CD4-positive, CD25-positive, alpha-beta regulatory T cell (primary cell): ENCODE measurements around the gene FGR. TPM values are rescaled to one million over a fixed set of nuclear protein-coding genes. Genes with fewer than 3 reads are reported as not detected.
"Not testable (repeated sequence)": the region's sequence is repeated elsewhere in the genome, so short reads cannot be mapped to it uniquely, and the experiment has no call there.

Source experiments
- ATAC-seq, 2 donors: fragments of 150-1000 bp; cut with Tn5 transposase; one replicate each; pipeline ENCODE4 v1.10.0; 2021; ENCODE audit warnings: low read depth in 2 of 2, moderate number of reproducible peaks in 2 of 2, moderate library complexity in 1 of 2
- DNase-seq, 3 donors: peaks; one replicate each; pipeline versions ENCODE4 v3.0.0 to v3.0.0-alpha.2; 2012 to 2022; ENCODE audit warnings: mixed read lengths in 1 of 3
- H3K27ac ChIP-seq: one replicate; pipeline ENCODE4 v1.7.0; 2013; ENCODE audit warnings: mild to moderate bottlenecking, low read length; ENCODE audit not compliant: insufficient read depth, poor library complexity, severe bottlenecking
- H3K27me3 ChIP-seq: one replicate; pipeline ENCODE4 v1.7.0; 2013; ENCODE audit warnings: low read length; ENCODE audit not compliant: control insufficient read depth, insufficient read depth
- H3K36me3 ChIP-seq: one replicate; pipeline ENCODE4 v1.7.0; 2013; ENCODE audit warnings: mild to moderate bottlenecking, low read length, moderate library complexity; ENCODE audit not compliant: control insufficient read depth, insufficient read depth
- H3K4me1 ChIP-seq: 2 replicates; pipeline ENCODE4 v1.7.0; 2013; ENCODE audit warnings: mild to moderate bottlenecking, low read length; ENCODE audit not compliant: insufficient read depth, control insufficient read depth, poor library complexity, severe bottlenecking
- H3K4me3 ChIP-seq: one replicate; pipeline ENCODE4 v1.7.0; 2013; ENCODE audit warnings: low read depth, mild to moderate bottlenecking, low read length, moderate library complexity
- H3K9me3 ChIP-seq, 2 experiments: 1 replicate in 1 of 2; 2 replicates in 1 of 2; pipeline ENCODE4 v1.7.0; 2013; ENCODE audit warnings: low read length in 2 of 2, mild to moderate bottlenecking in 1 of 2, moderate library complexity in 1 of 2; ENCODE audit not compliant: control insufficient read depth in 2 of 2
- H3K27ac Mint-ChIP-seq, 3 donors: one replicate each; pipeline ENCODE4 v1.8.0; 2020 to 2022; ENCODE audit warnings: mild to moderate bottlenecking in 3 of 3, mixed read lengths in 3 of 3, moderate library complexity in 2 of 3
- H3K27me3 Mint-ChIP-seq: one replicate; pipeline ENCODE4 v1.8.0; 2022; ENCODE audit warnings: mild to moderate bottlenecking, mixed read lengths
- H3K36me3 Mint-ChIP-seq: one replicate; pipeline ENCODE4 v1.8.0; 2020; ENCODE audit warnings: mixed read lengths
- H3K4me1 Mint-ChIP-seq, 4 donors: one replicate each; pipeline ENCODE4 v1.8.0; 2020 to 2022; ENCODE audit warnings: mixed read lengths in 4 of 4, mild to moderate bottlenecking in 1 of 4
- H3K4me3 Mint-ChIP-seq, 4 donors: one replicate each; pipeline ENCODE4 v1.8.0; 2020 to 2022; ENCODE audit warnings: mild to moderate bottlenecking in 4 of 4, mixed read lengths in 4 of 4, moderate library complexity in 3 of 4
- H3K9me3 Mint-ChIP-seq, 7 donors: one replicate each; pipeline ENCODE4 v1.8.0; 2020 to 2022; ENCODE audit warnings: mixed read lengths in 7 of 7, mild to moderate bottlenecking in 3 of 7, moderate library complexity in 2 of 7
- polyA plus RNA-seq, 4 donors: library from polyadenylated mRNA; unstranded; fragments of 300-500 nt; fragmentation: Illumina TruSeq; gene quantifications; one replicate each; pipeline ENCODE4 v1.2.3, GENCODE V29; 2021
- total RNA-seq: library from RNA; stranded (reverse); gene quantifications from one replicate; pipeline ENCODE4 v1.2.3, GENCODE V29; 2022

FGR gene
- total and polyA plus RNA-seq, 5 donors from 2014 or later = 0.15 to 0.87 (median 0.25) TPM

DNA sequence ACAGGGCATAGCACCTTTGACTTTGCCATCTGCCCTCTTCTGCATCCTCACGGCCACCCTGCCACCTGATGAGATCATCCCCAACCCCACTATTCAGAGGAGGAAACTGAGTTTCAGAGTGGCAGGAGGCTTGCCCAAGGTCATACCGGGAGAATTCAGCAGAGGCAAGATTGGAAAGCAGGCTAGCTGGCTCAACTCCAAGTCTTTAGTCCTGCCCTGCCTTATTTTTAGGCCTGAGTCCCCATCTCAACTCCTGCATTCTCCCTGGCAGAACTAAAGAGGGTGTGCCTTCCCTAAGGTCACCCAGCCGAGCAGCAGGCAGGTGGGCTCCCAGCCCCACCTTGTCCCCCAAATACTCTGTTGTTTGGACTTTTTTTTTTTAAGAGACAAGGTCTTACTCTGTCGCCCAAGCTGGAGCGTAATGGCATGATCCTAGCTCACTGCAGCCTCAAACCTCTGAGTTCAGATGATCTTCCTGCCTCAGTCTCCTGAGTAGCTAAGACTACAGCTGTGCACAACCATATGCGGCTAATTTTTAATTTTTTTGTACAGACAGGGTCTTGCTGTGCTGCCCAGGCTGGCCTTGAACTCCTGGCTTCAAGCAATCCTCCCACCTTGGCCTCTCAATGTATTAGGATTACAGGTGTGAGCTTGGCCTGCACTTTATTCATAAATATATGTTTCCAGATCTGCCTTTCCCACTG is 13.8 kb upstream of the FGR start:
- peak overlapping the region in 2 of 3 donors; percentile 14 to 73 for H3K27ac Mint-ChIP-seq

DNA sequence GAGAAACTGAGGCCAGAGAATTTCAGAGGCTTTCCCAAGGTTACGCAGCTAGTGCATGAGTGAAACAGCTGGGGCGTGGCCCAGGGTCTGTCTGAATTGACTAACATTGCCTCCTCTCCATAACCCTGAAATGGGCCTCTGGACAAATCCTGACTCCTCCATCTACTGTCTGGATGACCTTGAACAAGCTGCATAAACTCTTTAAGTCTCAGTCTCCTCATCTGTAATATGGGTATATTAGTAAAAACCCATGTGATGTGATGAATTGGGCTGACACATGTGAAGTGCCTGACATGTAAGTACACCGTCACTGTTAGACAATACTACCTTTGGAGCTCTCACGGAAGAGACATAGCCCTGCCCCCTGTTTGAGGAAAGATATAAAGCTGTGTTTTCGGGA is 12.3 kb upstream of the FGR start:
- DNase-seq (no peak), ATAC-seq (no peak)
- H3K36me3 Mint-ChIP-seq = no peaks in the 10 kb centered on the region
- H3K4me3 ChIP-seq = no peak overlapping the region
- H3K4me3 Mint-ChIP-seq = no peak overlapping the region
- no peaks in the 10 kb centered on the region for H3K9me3 Mint-ChIP-seq
- no peaks in the 10 kb centered on the region for H3K9me3 ChIP-seq
- H3K36me3 ChIP-seq = no peaks in the 10 kb centered on the region
- H3K27me3 ChIP-seq = no peaks in the 10 kb centered on the region
- H3K27ac ChIP-seq = no peak overlapping the region
- no peaks in the 10 kb centered on the region for H3K27me3 Mint-ChIP-seq
- H3K27ac Mint-ChIP-seq = no peak overlapping the region
- peaks cover 7 to 28% (median 18%) of the 10 kb centered on the region in 4 donors for H3K4me1 Mint-ChIP-seq
- no peaks in the 10 kb centered on the region for H3K4me1 ChIP-seq

More for the DNA sequence above, 13.8 kb upstream of the FGR start:
- no peak overlapping the region for H3K27ac ChIP-seq
- ATAC-seq (no peak), DNase-seq (no peak)
- no peak overlapping the region for H3K4me3 Mint-ChIP-seq
- H3K4me1 Mint-ChIP-seq = peaks cover 4 to 23% (median 14%) of the 10 kb centered on the region in 4 donors
- H3K27me3 Mint-ChIP-seq = no peaks in the 10 kb centered on the region
- no peaks in the 10 kb centered on the region for H3K9me3 ChIP-seq
- no peaks in the 10 kb centered on the region for H3K27me3 ChIP-seq
- H3K36me3 ChIP-seq = no peaks in the 10 kb centered on the region
- no peaks in the 10 kb centered on the region for H3K36me3 Mint-ChIP-seq
- H3K9me3 Mint-ChIP-seq = no peaks in the 10 kb centered on the region
- no peak overlapping the region for H3K4me3 ChIP-seq
- H3K4me1 ChIP-seq = no peaks in the 10 kb centered on the region

DNA sequence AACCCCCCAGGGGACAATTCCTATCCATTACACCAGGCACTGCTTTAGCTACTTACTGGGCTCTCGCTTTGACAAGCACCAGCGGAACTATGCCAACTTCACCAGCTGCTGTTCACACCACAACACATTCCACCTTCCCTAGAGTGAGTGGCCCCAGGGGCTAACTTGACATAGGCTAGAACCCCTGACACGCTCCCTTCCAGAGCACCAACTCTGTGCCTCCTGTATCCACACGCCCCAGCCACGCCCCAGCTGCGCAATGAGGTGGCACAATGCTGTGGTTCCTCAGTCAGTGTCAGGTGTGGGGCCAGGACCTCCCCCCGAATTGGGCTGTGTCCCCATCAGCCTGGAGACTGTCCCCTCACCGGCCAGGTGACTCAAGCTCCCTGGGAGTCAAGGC is 11.7 kb upstream of the FGR start:
- Histone ChIP-seq H3K4me1 (no peaks in the 10 kb centered on the region), H3K36me3 (no peaks in the 10 kb centered on the region), H3K9me3 (no peaks in the 10 kb centered on the region), H3K27ac (no peak overlapping the region), H3K27me3 (no peaks in the 10 kb centered on the region), H3K4me3 (no peak overlapping the region)
- no peaks in the 10 kb centered on the region for H3K9me3 Mint-ChIP-seq
- DNase-seq (no peak), ATAC-seq (no peak)
- H3K27ac Mint-ChIP-seq = peak overlapping the region in 1 of 3 donors; percentile 29
- H3K27me3 Mint-ChIP-seq = no peaks in the 10 kb centered on the region
- H3K36me3 Mint-ChIP-seq = no peaks in the 10 kb centered on the region
- H3K4me3 Mint-ChIP-seq = no peak overlapping the region
- peaks cover 7 to 28% (median 18%) of the 10 kb centered on the region in 4 donors for H3K4me1 Mint-ChIP-seq

GRCh38 chr1:27645071-27645415 is 10.1 kb upstream of the FGR start:
- ATAC-seq = no peak
- no peaks in the 10 kb centered on the region for H3K9me3 ChIP-seq
- H3K27ac Mint-ChIP-seq = no peak overlapping the region

GRCh38 chr1:27644369-27645070 is 9.5 kb upstream of the FGR start:
- Mint-ChIP-seq H3K27ac (peak overlapping the region in 2 of 3 donors; percentile 64 to 67), H3K4me3 (no peak overlapping the region), H3K9me3 (no peaks in the 10 kb centered on the region), H3K36me3 (no peaks in the 10 kb centered on the region), H3K4me1 (peaks cover 7 to 21% (median 16%) of the 10 kb centered on the region in 4 donors), H3K27me3 (no peaks in the 10 kb centered on the region)
- H3K27ac ChIP-seq = no peak overlapping the region
- no peaks in the 10 kb centered on the region for H3K27me3 ChIP-seq
- ATAC-seq (no peak), DNase-seq (no peak)
- H3K36me3 ChIP-seq = no peaks in the 10 kb centered on the region
- H3K9me3 ChIP-seq = no peaks in the 10 kb centered on the region
- H3K4me3 ChIP-seq = no peak overlapping the region
- no peaks in the 10 kb centered on the region for H3K4me1 ChIP-seq

More at GRCh38 chr1:27645071-27645415, 10.1 kb upstream of the FGR start:
- no peak overlapping the region for H3K4me3 ChIP-seq
- Mint-ChIP-seq H3K9me3 (no peaks in the 10 kb centered on the region), H3K36me3 (no peaks in the 10 kb centered on the region), H3K4me3 (no peak overlapping the region), H3K27me3 (no peaks in the 10 kb centered on the region), H3K4me1 (peaks cover 7 to 22% (median 15%) of the 10 kb centered on the region in 4 donors)
- no peaks in the 10 kb centered on the region for H3K4me1 ChIP-seq
- DNase-seq = no peak
- H3K36me3 ChIP-seq = no peaks in the 10 kb centered on the region
- no peaks in the 10 kb centered on the region for H3K27me3 ChIP-seq
- no peak overlapping the region for H3K27ac ChIP-seq

GRCh38 chr1:27643600-27644368 is 8.8 kb upstream of the FGR start:
- DNase-seq (peak; percentile 54 to 75 (median 73)), ATAC-seq (peak; percentile 85 to 93)
- H3K36me3 ChIP-seq = no peaks in the 10 kb centered on the region
- peak overlapping the region in 2 of 3 donors; percentile 64 to 67 for H3K27ac Mint-ChIP-seq
- H3K4me1 Mint-ChIP-seq = peaks cover 7 to 27% (median 16%) of the 10 kb centered on the region in 4 donors
- H3K27me3 Mint-ChIP-seq = no peaks in the 10 kb centered on the region
- H3K4me3 Mint-ChIP-seq = peak overlapping the region in 2 of 4 donors; percentile 43 to 63
- H3K27me3 ChIP-seq = no peaks in the 10 kb centered on the region
- no peaks in the 10 kb centered on the region for H3K36me3 Mint-ChIP-seq
- no peaks in the 10 kb centered on the region for H3K9me3 ChIP-seq
- no peak overlapping the region for H3K4me3 ChIP-seq
- H3K27ac ChIP-seq = no peak overlapping the region
- no peaks in the 10 kb centered on the region for H3K9me3 Mint-ChIP-seq
- no peaks in the 10 kb centered on the region for H3K4me1 ChIP-seq

DNA sequence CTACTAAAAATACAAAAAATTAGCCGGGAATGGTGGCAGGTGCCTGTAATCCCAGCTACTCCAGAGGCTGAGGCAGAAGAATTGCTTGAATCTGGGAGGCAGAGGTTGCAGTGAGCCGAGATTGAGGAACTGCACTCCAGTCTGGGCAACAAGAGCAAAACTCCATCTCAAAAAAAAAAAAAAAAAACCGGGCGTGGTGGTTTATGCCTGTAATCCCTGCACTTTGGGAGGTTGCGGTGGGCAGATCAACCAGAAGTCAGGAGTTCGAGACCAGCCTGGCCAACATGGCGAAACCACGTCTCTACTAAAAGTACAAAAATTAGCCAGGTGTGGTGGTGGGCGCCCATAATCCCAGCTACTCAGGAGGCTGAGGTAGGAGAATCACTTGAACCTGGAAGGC is 5.5 kb upstream of the FGR start:
- not testable (repeated sequence) for H3K36me3 Mint-ChIP-seq, H3K27ac ChIP-seq, H3K36me3 ChIP-seq, H3K4me3 ChIP-seq, H3K4me1 ChIP-seq, ATAC-seq, DNase-seq, H3K27me3 Mint-ChIP-seq, H3K27ac Mint-ChIP-seq, H3K9me3 ChIP-seq, H3K9me3 Mint-ChIP-seq, H3K27me3 ChIP-seq, H3K4me3 Mint-ChIP-seq
- peaks cover 7 to 40% (median 29%) of the 10 kb centered on the region in 4 donors for H3K4me1 Mint-ChIP-seq
